ENCODE measurements around the gene IL17RE.

DNA sequence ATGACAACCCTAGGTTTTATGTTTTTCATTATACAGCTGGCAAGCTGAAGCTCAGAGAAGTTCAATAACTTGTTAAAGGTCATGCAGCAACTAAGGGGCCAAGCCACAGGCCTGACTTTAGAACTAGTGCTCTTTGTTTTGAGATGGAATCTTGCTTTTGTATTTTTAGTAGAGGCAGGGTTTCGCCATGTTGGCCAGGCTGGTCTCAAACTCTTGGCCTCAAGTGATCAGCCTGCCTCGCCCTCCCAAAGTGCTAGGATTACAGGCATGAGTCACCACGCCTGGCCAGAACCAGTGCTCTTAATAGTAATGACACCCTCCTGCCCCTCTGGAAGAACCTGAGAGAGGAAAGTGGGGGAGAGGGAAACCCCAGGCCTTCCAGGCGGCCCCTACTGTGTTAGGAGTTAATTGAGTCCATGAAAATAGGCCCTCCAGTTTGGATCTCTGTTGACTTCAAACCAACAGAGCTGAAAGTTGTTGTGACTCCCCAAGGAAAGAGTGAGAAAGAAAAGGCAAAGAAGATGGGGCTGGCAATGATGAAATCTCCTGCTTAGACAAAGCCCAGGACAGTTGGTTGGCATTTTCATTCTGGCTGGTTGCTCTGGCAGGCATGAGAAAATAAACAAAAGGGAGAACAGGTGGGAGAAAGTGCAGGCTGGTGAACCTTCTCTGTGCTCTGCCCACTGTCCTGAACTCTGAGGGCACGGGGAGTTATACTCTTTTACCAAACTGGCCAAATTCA lies 53.1 kb downstream of the IL17RE start:
- TF ChIP-seq REST (IDR thresholded peaks at IDR 0.05; ENCODE audit: unreplicated experiment) (no peak), EZH2 (IDR thresholded peaks at IDR 0.05; ENCODE audit: low read depth, unreplicated experiment) (no peak), NANOG (IDR thresholded peaks at IDR 0.05; ENCODE audit: borderline replicate concordance) (no peak)
- TF ChIP-seq, protein P1, sequence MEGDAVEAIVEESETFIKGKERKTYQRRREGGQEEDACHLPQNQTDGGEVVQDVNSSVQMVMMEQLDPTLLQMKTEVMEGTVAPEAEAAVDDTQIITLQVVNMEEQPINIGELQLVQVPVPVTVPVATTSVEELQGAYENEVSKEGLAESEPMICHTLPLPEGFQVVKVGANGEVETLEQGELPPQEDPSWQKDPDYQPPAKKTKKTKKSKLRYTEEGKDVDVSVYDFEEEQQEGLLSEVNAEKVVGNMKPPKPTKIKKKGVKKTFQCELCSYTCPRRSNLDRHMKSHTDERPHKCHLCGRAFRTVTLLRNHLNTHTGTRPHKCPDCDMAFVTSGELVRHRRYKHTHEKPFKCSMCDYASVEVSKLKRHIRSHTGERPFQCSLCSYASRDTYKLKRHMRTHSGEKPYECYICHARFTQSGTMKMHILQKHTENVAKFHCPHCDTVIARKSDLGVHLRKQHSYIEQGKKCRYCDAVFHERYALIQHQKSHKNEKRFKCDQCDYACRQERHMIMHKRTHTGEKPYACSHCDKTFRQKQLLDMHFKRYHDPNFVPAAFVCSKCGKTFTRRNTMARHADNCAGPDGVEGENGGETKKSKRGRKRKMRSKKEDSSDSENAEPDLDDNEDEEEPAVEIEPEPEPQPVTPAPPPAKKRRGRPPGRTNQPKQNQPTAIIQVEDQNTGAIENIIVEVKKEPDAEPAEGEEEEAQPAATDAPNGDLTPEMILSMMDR (conservative IDR thresholded peaks at IDR 0.05; ENCODE audit: low read depth in 2 of 2): no peak
